ENCODE data around the gene TESMIN.

The TESMIN gene

GRCh38 chr11:68661697-68662603 is 89.4 kb downstream of the TESMIN start:
- no peaks in the 10 kb centered on the region for H3K36me3 Mint-ChIP-seq (ENCODE audit: low read depth)
- H3K9me3 Mint-ChIP-seq = no peaks in the 10 kb centered on the region
- no peak for DNase-seq (ENCODE audit: low spot score)
- no peak overlapping the region for H3K27ac Mint-ChIP-seq
- H3K27me3 Mint-ChIP-seq (ENCODE audit: low read depth) = no peaks in the 10 kb centered on the region
- no peak overlapping the region for H3K4me3 Mint-ChIP-seq
- no peaks in the 10 kb centered on the region for H3K4me1 Mint-ChIP-seq (ENCODE audit: low read depth)

- DNase-seq (ENCODE audit: low spot score) = no peak
- H3K27ac Mint-ChIP-seq = no peak overlapping the region
Measured at GRCh38 chr11:68661014-68661413, 90.3 kb downstream of the TESMIN start.

GRCh38 chr11:68660066-68660810 is 91.1 kb downstream of the TESMIN start:
- Mint-ChIP-seq H3K4me1 (ENCODE audit: low read depth) (no peaks in the 10 kb centered on the region), H3K4me3 (no peak overlapping the region), H3K27ac (no peak overlapping the region), H3K36me3 (ENCODE audit: low read depth) (no peaks in the 10 kb centered on the region), H3K27me3 (ENCODE audit: low read depth) (no peaks in the 10 kb centered on the region), H3K9me3 (no peaks in the 10 kb centered on the region)
- no peak for DNase-seq (ENCODE audit: low spot score)

More at GRCh38 chr11:68661014-68661413, 90.3 kb downstream of the TESMIN start:
- Mint-ChIP-seq H3K4me3 (no peak overlapping the region), H3K36me3 (ENCODE audit: low read depth) (no peaks in the 10 kb centered on the region), H3K4me1 (ENCODE audit: low read depth) (no peaks in the 10 kb centered on the region), H3K9me3 (no peaks in the 10 kb centered on the region), H3K27me3 (ENCODE audit: low read depth) (no peaks in the 10 kb centered on the region)

GRCh38 chr11:68659158-68659921 is 92.0 kb downstream of the TESMIN start:
- Mint-ChIP-seq H3K27me3 (ENCODE audit: low read depth) (no peaks in the 10 kb centered on the region), H3K4me3 (no peak overlapping the region), H3K27ac (no peak overlapping the region), H3K36me3 (ENCODE audit: low read depth) (no peaks in the 10 kb centered on the region), H3K4me1 (ENCODE audit: low read depth) (no peaks in the 10 kb centered on the region), H3K9me3 (no peaks in the 10 kb centered on the region)
- DNase-seq (ENCODE audit: low spot score) = no peak

- H3K4me1 Mint-ChIP-seq (ENCODE audit: low read depth) = no peaks in the 10 kb centered on the region
- H3K27me3 Mint-ChIP-seq (ENCODE audit: low read depth) = no peaks in the 10 kb centered on the region
- H3K9me3 Mint-ChIP-seq = no peaks in the 10 kb centered on the region
- DNase-seq (ENCODE audit: low spot score) = no peak
- H3K4me3 Mint-ChIP-seq = no peak overlapping the region
- H3K36me3 Mint-ChIP-seq (ENCODE audit: low read depth) = no peaks in the 10 kb centered on the region
- H3K27ac Mint-ChIP-seq = no peak overlapping the region
Measured at GRCh38 chr11:68658661-68659060, 92.7 kb downstream of the TESMIN start.

GRCh38 chr11:68658097-68658496 is 93.2 kb downstream of the TESMIN start:
- H3K27me3 Mint-ChIP-seq (ENCODE audit: low read depth) = no peaks in the 10 kb centered on the region
- H3K4me3 Mint-ChIP-seq = no peak overlapping the region
- no peak for DNase-seq (ENCODE audit: low spot score)
- no peaks in the 10 kb centered on the region for H3K9me3 Mint-ChIP-seq
- no peaks in the 10 kb centered on the region for H3K4me1 Mint-ChIP-seq (ENCODE audit: low read depth)
- H3K27ac Mint-ChIP-seq = no peak overlapping the region
- H3K36me3 Mint-ChIP-seq (ENCODE audit: low read depth) = no peaks in the 10 kb centered on the region
